SHP77 treated with DMSO at 0.1 percent for 48 hours (cell line): ENCODE measurements around the gene CPD.
"Not testable (repeated sequence)": the region's sequence is repeated elsewhere in the genome, so short reads cannot be mapped to it uniquely, and the experiment has no call there.

Source experiments
- DNase-seq: peaks from one replicate; lab custom pipeline; 2025; lab: John Stamatoyannopoulos, UW

Gene CPD

DNA sequence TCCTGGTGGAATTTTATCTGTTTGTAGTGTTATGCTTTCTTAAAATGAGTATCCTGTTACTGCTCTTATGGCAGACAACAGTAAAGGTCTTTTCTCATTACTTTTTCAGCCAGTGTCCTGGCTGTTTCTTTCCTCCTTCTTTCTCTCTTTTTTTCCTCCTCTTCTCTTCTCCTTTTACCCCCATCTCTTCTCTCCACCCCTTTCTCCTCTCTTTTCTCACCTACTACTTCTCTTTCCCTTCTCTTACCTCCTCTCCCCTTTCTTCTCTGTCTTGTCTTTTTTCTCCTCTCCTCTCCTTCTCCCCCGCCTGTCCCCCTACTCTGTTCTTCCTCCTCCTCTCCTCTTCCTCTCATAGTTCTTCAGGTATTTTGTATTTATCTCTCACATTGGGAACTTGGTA, 48.9 kb downstream of the CPD start:
- no peak for DNase-seq

GRCh38 chr17:30429155-30429554, 50.4 kb downstream of the CPD start:
- no peak for DNase-seq

DNA sequence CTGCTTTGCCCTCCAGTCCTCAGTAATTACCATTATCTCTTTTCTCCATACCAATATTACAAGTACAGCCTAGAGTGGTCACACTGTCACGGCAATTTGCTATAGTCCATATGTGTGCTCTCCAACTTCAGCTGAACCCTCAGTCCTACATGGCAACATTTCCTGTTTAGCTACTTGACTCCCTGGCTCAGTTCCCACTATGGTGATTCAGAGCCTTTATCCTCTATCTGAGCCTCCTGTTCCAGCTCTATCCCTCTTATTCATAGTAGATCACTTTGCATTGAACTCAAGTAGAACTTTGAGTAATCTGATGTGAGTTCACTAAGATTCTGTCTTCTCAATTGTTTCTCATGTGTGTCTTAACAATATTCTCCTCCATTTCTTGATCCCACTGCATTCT, 54.8 kb downstream of the CPD start:
- peak; percentile 43 for DNase-seq

DNA sequence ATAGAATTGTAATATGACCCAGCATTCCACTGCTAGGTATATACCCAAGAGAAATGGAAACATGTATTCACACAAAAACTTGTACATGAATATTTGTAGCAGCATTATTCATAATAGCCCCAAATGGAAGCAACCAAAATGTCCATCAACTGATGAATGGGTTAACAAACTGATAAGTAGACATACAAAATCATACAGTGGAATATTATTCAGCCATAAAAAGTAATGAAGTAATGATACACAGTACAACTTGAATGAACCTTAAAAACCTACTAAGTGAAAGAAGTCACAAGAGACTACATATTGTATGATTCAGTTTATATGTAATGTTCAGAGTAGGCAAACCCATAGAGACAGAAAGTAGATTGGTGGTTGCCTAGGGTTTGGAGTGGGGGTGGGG, 58.0 kb downstream of the CPD start:
- DNase-seq, result no peak

- DNase-seq, result no peak
Observed at GRCh38 chr17:30443721-30444120, 65.0 kb downstream of the CPD start.

DNA sequence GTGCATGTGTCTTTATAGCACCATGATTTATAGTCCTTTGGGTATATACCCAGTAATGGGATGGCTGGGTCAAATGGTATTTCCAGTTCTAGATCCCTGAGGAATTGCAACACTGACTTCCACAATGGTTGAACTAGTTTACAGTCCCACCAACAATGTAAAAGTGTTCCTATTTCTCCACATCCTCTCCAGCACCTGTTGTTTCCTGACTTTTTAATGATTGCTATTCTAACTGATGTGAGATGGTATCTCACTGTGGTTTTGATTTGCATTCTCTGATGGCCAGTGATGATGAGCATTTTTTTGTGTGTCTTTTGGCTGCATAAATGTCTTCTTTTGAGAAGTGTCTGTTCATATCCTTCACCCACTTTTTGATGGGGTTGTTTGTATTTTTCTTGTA, 67.9 kb downstream of the CPD start:
- DNase-seq, result not testable (repeated sequence)

GRCh38 chr17:30449480-30449879, 70.8 kb downstream of the CPD start:
- DNase-seq, result no peak

GRCh38 chr17:30450125-30451027, 71.6 kb downstream of the CPD start:
- no peak for DNase-seq

DNA sequence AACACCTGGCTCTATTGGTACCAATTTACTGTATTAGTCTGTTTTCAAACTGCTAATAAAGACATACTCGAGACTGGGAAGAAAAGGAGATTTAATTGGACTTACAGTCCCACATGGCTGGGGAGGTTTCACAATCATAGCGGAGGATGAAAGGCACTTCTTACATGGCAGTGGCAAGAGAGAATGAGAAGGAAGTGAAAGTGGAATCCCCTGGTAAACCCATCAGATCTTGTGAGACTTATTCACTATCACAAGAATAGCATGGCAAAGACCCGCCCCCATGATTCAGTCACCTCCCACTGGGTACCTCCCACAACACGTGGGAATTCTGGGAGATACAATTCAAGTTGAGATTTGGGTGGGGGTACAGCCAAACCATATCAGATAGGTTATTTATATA, 75.9 kb downstream of the CPD start:
- DNase-seq, result no peak

- DNase-seq, result no peak
Observed at GRCh38 chr17:30458371-30458770, 79.6 kb downstream of the CPD start.

- DNase-seq, result not testable (repeated sequence)
Observed at GRCh38 chr17:30458797-30459413, 80.2 kb downstream of the CPD start.

GRCh38 chr17:30468465-30468864, 89.7 kb downstream of the CPD start:
- no peak for DNase-seq

DNA sequence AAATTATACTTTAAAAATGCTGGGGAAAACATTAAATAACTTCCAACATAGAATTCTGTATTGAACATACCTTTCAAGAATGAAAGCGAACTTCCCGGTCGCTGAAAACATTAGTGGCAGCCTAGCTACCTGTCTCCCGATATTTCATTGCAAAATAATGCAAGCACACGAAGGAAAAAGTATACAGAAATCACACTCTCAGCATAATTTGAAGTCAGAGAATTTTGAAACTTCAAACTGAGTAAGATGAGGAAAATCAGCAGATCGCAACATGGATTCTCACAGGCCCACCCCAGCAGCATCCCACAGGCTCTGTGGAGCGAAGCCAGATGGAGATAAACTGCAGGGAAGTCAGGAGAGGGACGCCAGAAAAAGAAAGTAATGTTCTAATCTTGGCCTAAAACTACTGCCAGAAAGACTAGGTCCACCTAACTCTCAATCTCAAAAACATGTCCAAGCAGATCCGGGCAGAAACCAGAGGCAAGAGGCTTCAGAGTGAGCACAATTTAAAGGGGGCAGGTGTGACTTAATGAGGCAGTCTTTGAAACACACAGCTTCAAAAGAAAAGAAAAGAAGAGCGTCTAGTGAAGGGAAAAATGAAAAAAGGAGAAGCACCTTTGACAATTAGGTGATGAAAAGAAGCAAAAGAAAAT, 93.6 kb downstream of the CPD start:
- no peak for DNase-seq

- no peak for DNase-seq
Observed at GRCh38 chr17:30475206-30475605, 96.5 kb downstream of the CPD start.

DNA sequence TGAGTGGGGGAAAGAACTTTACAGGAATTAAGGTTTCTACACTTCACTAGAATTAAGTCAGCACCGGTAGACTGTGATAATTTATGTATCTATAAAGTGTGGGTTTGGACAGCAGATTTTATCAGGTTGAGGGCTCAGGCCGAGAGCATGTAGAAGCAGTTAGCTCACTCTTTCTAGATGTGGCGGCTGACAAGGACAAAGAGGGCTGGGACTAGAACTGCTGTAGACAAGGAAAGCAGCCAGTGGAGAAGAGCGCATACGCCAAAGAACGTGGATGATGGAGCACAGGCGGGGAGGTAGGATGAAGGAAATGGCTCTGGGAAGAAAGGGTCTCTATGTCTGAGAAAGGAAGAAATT, 98.0 kb downstream of the CPD start:
- DNase-seq, result peak; percentile 59

GRCh38 chr17:30477083-30477773, 98.5 kb downstream of the CPD start, which contains the start of gene GOSR1:
GOSR1 (plus strand) TSS chr17:30477408; CDS start chr17:30477434, 26 bp downstream.
- DNase-seq, result peak; percentile 85

DNA sequence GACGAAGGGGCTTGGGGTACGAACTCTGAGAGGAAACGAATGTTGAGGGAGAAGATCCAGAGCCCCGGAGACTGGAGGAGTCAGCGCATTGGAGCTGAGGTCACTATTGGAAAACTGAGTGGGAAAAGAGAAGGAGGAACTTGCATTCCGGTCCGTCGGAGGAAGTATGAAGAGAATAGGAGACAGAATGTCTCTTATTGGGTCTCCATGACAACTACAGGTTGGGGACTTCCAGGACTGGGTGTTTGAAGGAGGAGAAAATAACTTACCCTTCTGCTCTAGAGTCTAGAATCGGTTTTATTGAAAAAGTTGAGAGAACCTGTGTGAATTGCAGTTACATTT, 99.0 kb downstream of the CPD start:
- DNase-seq, result no peak

DNA sequence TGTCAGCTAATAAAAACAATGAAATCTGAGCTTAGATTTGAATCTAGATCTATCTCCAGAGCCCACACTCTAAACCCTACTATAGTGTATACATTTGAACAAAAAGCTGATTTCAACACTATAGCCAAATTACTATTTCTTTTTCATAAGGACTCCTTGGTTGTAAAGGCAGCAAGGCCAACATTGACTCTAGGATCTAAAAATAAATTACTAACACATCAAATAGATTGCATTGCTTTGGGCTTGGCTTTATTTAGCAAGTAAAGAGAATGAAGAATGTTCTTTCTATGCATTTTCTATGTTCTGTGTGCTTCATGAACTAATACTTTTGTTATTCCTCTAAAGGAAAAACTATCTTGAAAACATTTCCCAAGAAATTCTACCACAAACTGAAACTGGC, 103.8 kb downstream of the CPD start:
- DNase-seq, result no peak

DNA sequence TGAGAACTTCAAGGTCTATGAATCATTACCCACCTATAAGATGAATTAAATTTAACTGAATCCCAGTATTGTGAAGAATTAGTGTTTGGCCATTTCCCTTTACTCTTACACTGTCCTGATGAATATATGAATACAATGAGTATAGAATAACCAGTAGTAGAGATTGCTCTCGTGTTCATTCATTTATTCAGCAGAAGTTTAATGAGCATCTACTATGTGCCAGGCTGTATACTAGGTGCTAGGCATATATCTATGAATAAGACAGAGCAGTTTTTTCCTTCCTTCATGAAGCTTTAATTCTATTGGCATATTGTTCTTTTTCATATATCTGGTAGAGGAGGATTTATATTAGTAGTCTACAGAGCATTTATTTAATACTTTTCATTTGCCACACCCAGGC, 104.4 kb downstream of the CPD start:
- no peak for DNase-seq

DNA sequence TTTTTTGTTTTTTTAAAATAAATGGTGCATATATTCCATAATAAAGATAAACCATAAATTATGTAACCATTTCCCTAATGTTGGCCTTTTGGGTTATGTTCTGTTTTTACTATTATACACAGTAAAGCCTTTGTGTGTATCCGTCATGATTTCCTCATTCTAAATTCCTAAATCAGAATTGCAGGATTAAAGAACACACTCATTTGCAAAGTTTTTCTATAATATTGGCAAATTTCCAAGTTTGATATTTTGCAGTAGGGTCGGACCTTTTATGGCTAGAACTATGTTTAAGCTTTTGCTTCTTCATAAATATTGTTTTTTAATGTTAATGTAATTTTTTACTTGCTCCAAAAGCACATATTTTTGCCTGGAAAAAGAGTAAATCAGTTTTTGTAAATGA, 115.1 kb downstream of the CPD start:
- DNase-seq, result no peak

DNA sequence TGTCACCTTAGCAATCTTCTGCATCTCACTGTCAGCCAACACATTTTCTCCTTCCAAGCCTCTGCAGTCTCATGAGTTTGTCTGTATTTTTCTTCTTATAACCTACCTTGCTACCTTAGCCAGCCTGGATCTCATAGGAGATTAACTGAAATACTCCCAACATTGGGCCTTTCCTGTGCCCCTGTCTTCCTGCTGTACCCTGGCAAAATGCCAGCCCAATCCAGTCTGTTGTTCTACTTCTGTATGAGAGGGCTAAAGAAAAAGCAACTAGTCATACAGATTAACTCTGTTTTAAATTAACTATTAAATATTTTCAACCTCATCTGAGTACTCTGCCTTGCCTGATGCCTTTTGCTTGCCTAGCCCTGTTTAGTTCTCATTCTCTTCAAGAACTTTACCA, 116.9 kb downstream of the CPD start:
- no peak for DNase-seq

GRCh38 chr17:30503558-30503957, 124.8 kb downstream of the CPD start:
- DNase-seq, result no peak
